Activated T-cell treated with anti-CD3 and anti-CD28 coated beads for 24 hours (primary cell): ENCODE measurements around the gene BTBD8.
"Not testable (repeated sequence)": the region's sequence is repeated elsewhere in the genome, so short reads cannot be mapped to it uniquely, and the experiment has no call there.

Source experiments
- DNase-seq: peaks from one replicate; pipeline ENCODE4 v3.0.0-alpha.2; 2020; ENCODE audit warnings: low read depth

BTBD8 gene

GRCh38 chr1:92080128-92080985, at the start of gene BTBD8:
Gene BTBD8 (plus strand): TSS chr1:92080345. CDS start chr1:92080572, 227 bp downstream.
- DNase-seq = peak; percentile 75

- DNase-seq = no peak
Observed at GRCh38 chr1:92030656-92031107, 49.5 kb upstream of the BTBD8 start.

GRCh38 chr1:92031281-92032110, 48.6 kb upstream of the BTBD8 start:
- no peak for DNase-seq

GRCh38 chr1:92037400-92037799, 42.7 kb upstream of the BTBD8 start:
- DNase-seq = no peak

GRCh38 chr1:92038695-92039346, 41.3 kb upstream of the BTBD8 start:
- no peak for DNase-seq

GRCh38 chr1:92040971-92041370, 39.2 kb upstream of the BTBD8 start:
- no peak for DNase-seq

- DNase-seq = no peak
Observed at GRCh38 chr1:92043621-92044020, 36.5 kb upstream of the BTBD8 start.

GRCh38 chr1:92045766-92046495, 34.2 kb upstream of the BTBD8 start:
- DNase-seq = no peak

- DNase-seq = no peak
Observed at GRCh38 chr1:92051948-92052347, 28.2 kb upstream of the BTBD8 start.

- no peak for DNase-seq
Observed at GRCh38 chr1:92065042-92065441, 15.1 kb upstream of the BTBD8 start.

- DNase-seq = no peak
Observed at GRCh38 chr1:92066321-92066720, 13.8 kb upstream of the BTBD8 start.

- DNase-seq = no peak
Observed at GRCh38 chr1:92070892-92071291, 9.3 kb upstream of the BTBD8 start.

- DNase-seq = not testable (repeated sequence)
Observed at GRCh38 chr1:92074446-92074845, 5.7 kb upstream of the BTBD8 start.

- DNase-seq = no peak
Observed at GRCh38 chr1:92075311-92075710, 4.8 kb upstream of the BTBD8 start, which contains the start of gene SETSIP. Gene SETSIP (minus strand): TSS chr1:92075411. CDS start chr1:92075411, 0 bp downstream.

GRCh38 chr1:92076363-92076762, 3.8 kb upstream of the BTBD8 start:
- no peak for DNase-seq

- DNase-seq = not testable (repeated sequence)
Observed at GRCh38 chr1:92078077-92078476, 2.1 kb upstream of the BTBD8 start.

- DNase-seq = no peak
Observed at GRCh38 chr1:92079441-92079840, 704 bp upstream of the BTBD8 start.

- DNase-seq = no peak
Observed at GRCh38 chr1:92081031-92081430, 886 bp downstream of the BTBD8 start.

- DNase-seq = no peak
Observed at GRCh38 chr1:92084651-92085050, 4.5 kb downstream of the BTBD8 start.

GRCh38 chr1:92085727-92086126, 5.6 kb downstream of the BTBD8 start:
- no peak for DNase-seq

GRCh38 chr1:92087542-92087941, 7.4 kb downstream of the BTBD8 start:
- DNase-seq = no peak

GRCh38 chr1:92091625-92092024, 11.5 kb downstream of the BTBD8 start:
- no peak for DNase-seq
